GM10248 (cell line): Measurements from ENCODE around the gene ASB6.

Experiments
- CTCF ChIA-PET: fragments of 300-600 bp; sonication (Branson Sonifier 250); formaldehyde crosslinking; extraction: SDS; loops from one replicate; lab custom pipeline; 2021; ENCODE audit warnings: antibody characterized with exemption; lab: Yijun Ruan, JAX
- POLR2A ChIA-PET: fragments of 350-650 bp; sonication (Branson Sonifier 250); formaldehyde crosslinking; extraction: SDS; loops from one replicate; lab custom pipeline; 2020; ENCODE audit warnings: antibody characterized with exemption; lab: Yijun Ruan, JAX
- DNase-seq: peaks from one replicate; pipeline ENCODE4 v3.0.0; 2012; ENCODE audit errors: extremely low spot score
- CTCF ChIP-seq: IDR thresholded peaks from 2 replicates; pipeline ENCODE4 v1.5.1; 2012; ENCODE audit warnings: mild to moderate bottlenecking, low read depth; ENCODE audit errors: extremely low read depth, missing control alignments, control extremely low read depth

ASB6 gene

DNA sequence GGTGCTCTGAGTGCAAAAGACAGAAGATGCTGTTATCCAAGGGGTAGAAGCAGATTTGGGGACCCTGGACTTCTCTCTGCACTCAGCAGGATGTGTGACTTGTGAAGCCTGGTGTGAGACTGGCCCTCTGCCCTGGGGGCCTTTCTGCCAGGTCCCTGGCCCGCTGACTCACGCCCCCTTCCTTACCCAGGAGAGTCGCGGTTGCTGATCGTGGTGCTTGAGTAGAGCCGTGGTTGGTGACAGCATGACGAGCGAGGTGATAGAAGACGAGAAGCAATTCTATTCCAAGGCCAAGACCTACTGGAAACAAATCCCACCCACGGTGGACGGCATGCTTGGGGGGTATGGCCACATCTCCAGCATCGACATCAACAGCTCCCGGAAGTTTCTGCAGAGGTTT lies 9.5 kb downstream of the ASB6 start:
- POLR2A ChIA-PET, result no interaction called here
- no peak for TF ChIP-seq CTCF
- CTCF ChIA-PET, result interaction anchor here (4.3 kb wide), 1 partner anchor 9 kb away, joined by 29 read pairs; the partner anchor contains the start of gene ASB6

GRCh38 chr9:129631674-129632129 lies 10.2 kb downstream of the ASB6 start:
- POLR2A ChIA-PET, result no interaction called here
- TF ChIP-seq CTCF, result no peak
- CTCF ChIA-PET, result interaction anchor here (4.3 kb wide), 1 partner anchor 10 kb away, joined by 29 read pairs; the partner anchor contains the start of gene ASB6
- DNase-seq, result no peak

More for the DNA sequence above, 9.5 kb downstream of the ASB6 start:
- DNase-seq, result no peak

DNA sequence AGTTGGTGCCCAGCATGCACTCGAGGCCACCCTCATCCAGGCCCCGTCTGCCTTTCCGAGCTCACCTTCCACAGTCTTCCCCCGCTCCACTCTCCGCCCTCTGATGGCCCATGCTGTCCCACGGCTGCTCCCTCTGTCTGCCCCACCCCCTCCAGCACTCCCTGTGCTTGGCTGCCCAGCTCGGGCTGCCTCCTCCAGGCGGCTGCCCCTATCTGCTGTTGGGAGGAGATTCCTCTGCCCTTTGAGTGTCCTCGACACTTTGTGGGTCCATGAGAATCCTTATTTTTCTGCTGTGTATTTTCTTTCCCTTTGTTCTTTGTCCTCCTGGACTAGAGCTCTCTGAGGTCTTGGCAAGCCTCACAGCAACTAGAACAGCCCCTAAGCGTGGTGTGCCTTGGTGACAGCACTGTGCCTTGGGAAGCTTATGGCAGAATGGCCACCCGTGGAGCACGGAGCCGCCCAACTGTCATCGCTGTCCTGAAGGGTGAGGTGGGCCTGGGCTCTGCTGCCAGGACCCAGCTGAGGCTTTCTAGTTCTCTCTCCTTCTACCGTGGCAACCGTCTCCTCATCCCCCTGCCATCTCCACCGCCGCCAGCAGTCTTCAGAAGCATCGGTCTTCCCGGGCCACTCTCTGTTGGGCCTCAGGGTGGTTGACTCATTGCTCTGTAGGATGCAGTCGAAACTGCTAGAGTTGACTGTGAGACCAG lies 10.8 kb downstream of the ASB6 start:
- no peak for TF ChIP-seq CTCF
- no peak for DNase-seq
- ChIA-PET CTCF (interaction anchor here (0.8 to 4.3 kb wide), 5 partner anchors 11 to 487 kb away, joined by 3 to 29 read pairs (median 3); partner anchors contain the start of genes ASB6 and C9orf50), POLR2A (no interaction called here)

GRCh38 chr9:129629251-129629820 lies 12.6 kb downstream of the ASB6 start:
- ChIA-PET CTCF (interaction anchor here (1.1 to 10.3 kb wide), 3 partner anchors 9 to 493 kb away, joined by 3 to 308 read pairs (median 29); partner anchors contain the start of gene ASB6), POLR2A (no interaction called here)
- no peak for DNase-seq
- no peak for TF ChIP-seq CTCF

- DNase-seq, result no peak
- ChIA-PET POLR2A (no interaction called here), CTCF (interaction anchor here (1.1 to 10.3 kb wide), 3 partner anchors 9 to 493 kb away, joined by 3 to 308 read pairs (median 29); partner anchors contain the start of gene ASB6)
- no peak for TF ChIP-seq CTCF
Observed at GRCh38 chr9:129628709-129629108, 13.2 kb downstream of the ASB6 start.

DNA sequence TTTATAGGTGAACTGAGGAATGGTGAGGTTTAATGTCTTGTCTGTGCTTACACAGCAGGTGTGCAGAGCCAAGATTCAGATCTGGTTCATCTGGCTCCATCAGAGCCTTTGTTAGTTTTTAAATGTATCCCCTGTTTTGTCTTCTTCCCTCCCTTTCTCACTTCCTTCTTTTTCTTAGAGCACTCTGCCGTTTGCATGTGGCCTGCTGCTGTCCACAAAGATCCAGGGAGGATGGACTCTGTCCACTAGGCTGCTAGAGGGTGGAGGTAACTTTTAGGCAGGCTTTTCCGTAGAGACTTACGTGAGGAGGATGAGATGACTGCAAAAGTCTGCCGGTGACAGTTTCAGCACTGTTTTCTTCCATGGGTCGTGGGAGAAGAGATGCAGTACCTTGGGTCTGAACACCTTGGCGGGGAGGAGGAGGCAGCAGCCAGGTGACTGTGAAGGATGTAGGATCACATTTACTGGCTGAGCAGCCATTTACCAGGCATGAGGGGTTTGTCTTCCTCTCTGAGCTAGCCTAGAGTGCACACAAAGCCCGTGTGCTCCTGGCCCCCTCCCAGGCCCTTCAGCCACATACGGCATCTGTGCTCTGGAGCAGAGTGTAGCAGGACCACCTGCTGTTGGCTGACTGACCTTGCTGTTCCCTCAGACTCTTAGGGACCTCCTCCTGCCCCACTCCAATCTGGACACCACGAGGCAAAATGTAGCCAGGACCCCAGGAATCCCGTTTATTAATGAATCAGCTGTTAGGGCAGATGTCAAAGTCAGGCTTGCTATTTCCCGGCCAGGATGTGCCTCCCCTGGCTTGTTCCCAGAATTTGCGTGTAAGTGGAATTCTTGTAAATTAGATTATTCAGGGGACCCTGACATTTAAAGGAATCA lies 14.2 kb downstream of the ASB6 start:
- POLR2A ChIA-PET, result no interaction called here
- no peak for TF ChIP-seq CTCF
- CTCF ChIA-PET, result interaction anchor here (1.2 to 10.3 kb wide), 6 partner anchors 13 to 492 kb away, joined by 3 to 308 read pairs (median 36); partner anchors contain the start of gene ASB6
- no peak for DNase-seq
